Measurements from ENCODE around the gene TTLL6. TPM values are rescaled to one million over a fixed set of nuclear protein-coding genes. Genes with fewer than 3 reads are reported as not detected.
A peak's percentile ranks its signal among the peaks of the same experiment; 100 is the strongest.

The TTLL6 gene
- total RNA-seq, 1 experiment from 2014 or later: 0.21 TPM

DNA sequence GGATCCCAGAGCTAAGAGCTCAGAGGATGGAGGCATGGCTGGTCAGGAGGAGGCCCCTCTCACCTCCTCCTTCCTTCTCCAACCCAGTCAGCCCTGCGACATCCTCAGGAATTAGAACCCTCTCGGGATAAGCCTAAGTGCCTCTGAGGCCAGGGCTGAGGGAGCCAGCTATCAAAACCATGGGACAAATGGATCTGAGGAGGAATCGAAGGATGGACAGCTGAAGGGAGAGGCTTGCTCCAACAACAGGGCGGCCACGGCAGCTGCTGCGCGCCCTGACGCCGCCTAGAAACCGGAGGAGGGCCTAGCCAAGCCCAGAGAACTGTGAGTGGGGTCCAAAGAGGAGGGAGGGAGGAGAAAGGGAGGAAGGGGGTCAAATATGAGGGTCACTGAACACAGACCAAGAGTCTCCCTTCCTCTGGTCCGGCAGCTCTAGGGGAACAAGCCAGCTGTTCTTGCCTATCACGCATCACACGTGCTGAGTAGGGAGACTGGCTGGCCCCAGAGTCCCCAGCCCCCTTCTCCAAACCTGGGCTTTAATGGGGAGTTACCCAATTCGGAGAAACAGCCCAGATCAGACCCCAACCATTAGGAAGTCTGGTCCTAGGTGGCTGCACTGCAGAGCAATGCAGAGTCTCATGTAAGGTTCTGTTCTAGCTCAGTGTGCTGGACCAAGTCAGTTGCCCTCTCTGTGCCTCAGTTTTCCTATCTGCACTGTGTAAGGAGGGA is 82.5 kb downstream of the TTLL6 start:
- no peaks in the 10 kb centered on the region for H3K36me3 Mint-ChIP-seq (ENCODE audit: insufficient read depth, unreplicated experiment)
- peaks cover 9% of the 10 kb centered on the region for H3K4me1 Mint-ChIP-seq (ENCODE audit: low read depth, unreplicated experiment)
- no peak overlapping the region for H3K27ac Mint-ChIP-seq (ENCODE audit: unreplicated experiment)
- no peaks in the 10 kb centered on the region for H3K9me3 Mint-ChIP-seq (ENCODE audit: low read depth, unreplicated experiment)
- CTCF ChIA-PET: interaction anchor here (0.5 to 1.6 kb wide), 5 partner anchors 10 to 304 kb away, joined by 3 to 11 read pairs (median 4); partner anchors contain the start of gene PRAC2
- no peak overlapping the region for H3K4me3 Mint-ChIP-seq (ENCODE audit: low read depth, unreplicated experiment)
- H3K27me3 Mint-ChIP-seq (ENCODE audit: unreplicated experiment): peaks cover 92% of the 10 kb centered on the region
- intact Hi-C loops (cut with micrococcal nuclease; ENCODE audit: unreplicated experiment): no loop called here
- no peak for DNase-seq
- TF ChIP-seq, protein P1, sequence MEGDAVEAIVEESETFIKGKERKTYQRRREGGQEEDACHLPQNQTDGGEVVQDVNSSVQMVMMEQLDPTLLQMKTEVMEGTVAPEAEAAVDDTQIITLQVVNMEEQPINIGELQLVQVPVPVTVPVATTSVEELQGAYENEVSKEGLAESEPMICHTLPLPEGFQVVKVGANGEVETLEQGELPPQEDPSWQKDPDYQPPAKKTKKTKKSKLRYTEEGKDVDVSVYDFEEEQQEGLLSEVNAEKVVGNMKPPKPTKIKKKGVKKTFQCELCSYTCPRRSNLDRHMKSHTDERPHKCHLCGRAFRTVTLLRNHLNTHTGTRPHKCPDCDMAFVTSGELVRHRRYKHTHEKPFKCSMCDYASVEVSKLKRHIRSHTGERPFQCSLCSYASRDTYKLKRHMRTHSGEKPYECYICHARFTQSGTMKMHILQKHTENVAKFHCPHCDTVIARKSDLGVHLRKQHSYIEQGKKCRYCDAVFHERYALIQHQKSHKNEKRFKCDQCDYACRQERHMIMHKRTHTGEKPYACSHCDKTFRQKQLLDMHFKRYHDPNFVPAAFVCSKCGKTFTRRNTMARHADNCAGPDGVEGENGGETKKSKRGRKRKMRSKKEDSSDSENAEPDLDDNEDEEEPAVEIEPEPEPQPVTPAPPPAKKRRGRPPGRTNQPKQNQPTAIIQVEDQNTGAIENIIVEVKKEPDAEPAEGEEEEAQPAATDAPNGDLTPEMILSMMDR (IDR thresholded peaks at IDR 0.05; ENCODE audit: unreplicated experiment): no peak
- BruUV-seq (replicated peaks): no TSS peak

DNA sequence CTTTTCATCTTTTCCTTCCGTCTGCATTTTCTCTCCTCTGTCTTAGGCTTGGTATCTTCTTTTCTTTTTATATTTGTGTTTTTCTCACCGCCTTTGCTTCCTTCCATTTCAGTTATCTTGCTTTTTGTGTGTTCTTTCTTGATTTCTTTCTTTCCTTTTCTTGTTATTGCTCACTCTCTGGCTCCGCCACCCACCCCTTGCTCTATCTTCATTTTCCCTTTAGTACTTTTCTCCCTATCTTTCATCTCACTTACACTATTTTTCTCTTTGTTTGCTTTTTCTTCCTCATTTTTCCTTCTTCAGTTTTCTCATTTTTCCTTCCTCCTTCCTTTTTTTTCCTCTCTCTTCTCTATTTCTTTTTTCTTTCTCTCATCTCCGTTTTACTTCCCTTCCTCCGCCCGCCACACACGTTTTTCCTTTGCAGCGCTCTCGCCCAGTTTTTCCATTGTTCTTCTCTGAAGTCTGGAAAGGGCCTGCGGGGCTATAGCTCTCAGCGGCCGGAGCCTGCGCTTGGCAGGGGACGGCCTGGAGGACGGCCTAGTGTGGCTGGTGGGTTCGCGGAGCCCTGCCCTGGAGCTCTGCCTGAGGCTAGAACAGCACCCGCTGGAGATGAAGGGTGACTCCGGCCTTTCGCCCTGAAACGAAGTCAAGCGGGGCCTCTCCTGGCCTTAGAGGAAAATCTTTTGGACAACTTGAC is 83.2 kb downstream of the TTLL6 start:
- Mint-ChIP-seq H3K9me3 (ENCODE audit: low read depth, unreplicated experiment) (no peaks in the 10 kb centered on the region), H3K27ac (ENCODE audit: unreplicated experiment) (no peak overlapping the region), H3K27me3 (ENCODE audit: unreplicated experiment) (peaks cover 92% of the 10 kb centered on the region), H3K36me3 (ENCODE audit: insufficient read depth, unreplicated experiment) (peaks cover 3% of the 10 kb centered on the region), H3K4me1 (ENCODE audit: low read depth, unreplicated experiment) (peaks cover 15% of the 10 kb centered on the region), H3K4me3 (ENCODE audit: low read depth, unreplicated experiment) (peak overlapping the region; percentile 9)
- TF ChIP-seq, protein P1 (IDR thresholded peaks at IDR 0.05; ENCODE audit: unreplicated experiment): no peak
- no peak for DNase-seq
- CTCF ChIA-PET: interaction anchor here (0.5 to 1.6 kb wide), 4 partner anchors 10 to 305 kb away, joined by 3 to 11 read pairs (median 5); partner anchors contain the start of gene PRAC2
- intact Hi-C loops (cut with micrococcal nuclease; ENCODE audit: unreplicated experiment): no loop called here
- BruUV-seq (replicated peaks): no TSS peak

DNA sequence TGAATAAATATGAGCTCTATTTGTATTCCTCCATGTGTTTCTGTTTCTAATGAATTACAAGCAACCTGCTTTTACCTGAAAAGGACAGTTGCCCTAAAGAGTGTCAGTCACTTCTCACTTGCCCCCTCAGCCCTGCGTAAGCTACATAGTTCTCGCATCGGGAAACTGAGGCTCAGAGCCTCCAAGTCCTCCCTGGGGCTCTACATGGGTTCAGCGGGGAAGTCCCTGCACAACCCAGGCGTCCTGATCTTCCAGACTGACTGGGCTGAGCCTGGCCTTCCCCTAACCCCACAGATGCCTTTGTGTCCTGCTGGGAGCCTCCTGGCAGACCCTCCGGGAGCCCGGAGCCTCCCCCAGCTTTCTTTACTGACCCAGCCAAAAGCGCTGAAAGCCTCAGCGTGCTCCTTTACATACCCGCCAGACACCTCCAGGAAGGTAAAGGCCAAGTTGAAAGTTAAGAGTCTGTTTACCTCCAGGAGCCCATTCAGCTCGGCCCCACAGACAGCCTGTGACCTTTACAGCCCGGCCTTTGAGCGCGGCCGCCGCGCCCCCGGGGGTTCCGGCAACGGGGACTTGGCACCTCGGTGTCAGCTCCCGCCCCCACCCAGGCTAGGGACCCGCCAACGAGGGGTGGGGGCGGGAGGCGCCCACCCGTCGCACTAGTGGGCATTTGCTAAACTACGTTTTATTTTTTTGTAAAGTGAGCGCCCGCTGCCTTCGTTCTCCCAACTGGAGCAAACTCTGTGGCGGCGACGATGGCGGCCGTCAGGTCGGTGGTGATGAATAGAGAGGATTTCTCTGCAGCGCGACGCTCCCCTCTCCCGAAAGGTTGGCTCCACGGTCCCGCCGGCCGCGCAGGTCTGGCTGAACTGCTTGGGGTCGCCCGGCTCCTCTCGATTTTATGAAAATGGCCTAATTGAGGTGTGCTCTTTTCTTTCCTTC is 84.1 kb downstream of the TTLL6 start:
- intact Hi-C loops (cut with micrococcal nuclease; ENCODE audit: unreplicated experiment): no loop called here
- CTCF ChIA-PET: interaction anchor here (0.5 to 0.8 kb wide), 2 partner anchors 54 to 306 kb away, joined by 3 to 4 read pairs; no protein-coding TSS in a partner anchor
- TF ChIP-seq, protein P1 (IDR thresholded peaks at IDR 0.05; ENCODE audit: unreplicated experiment): no peak
- Mint-ChIP-seq H3K27ac (ENCODE audit: unreplicated experiment) (no peak overlapping the region), H3K4me1 (ENCODE audit: low read depth, unreplicated experiment) (peaks cover 20% of the 10 kb centered on the region), H3K36me3 (ENCODE audit: insufficient read depth, unreplicated experiment) (peaks cover 9% of the 10 kb centered on the region), H3K4me3 (ENCODE audit: low read depth, unreplicated experiment) (peak overlapping the region; percentile 9), H3K9me3 (ENCODE audit: low read depth, unreplicated experiment) (no peaks in the 10 kb centered on the region), H3K27me3 (ENCODE audit: unreplicated experiment) (peaks cover 92% of the 10 kb centered on the region)
- DNase-seq: no peak
- no TSS peak for BruUV-seq (replicated peaks)

DNA sequence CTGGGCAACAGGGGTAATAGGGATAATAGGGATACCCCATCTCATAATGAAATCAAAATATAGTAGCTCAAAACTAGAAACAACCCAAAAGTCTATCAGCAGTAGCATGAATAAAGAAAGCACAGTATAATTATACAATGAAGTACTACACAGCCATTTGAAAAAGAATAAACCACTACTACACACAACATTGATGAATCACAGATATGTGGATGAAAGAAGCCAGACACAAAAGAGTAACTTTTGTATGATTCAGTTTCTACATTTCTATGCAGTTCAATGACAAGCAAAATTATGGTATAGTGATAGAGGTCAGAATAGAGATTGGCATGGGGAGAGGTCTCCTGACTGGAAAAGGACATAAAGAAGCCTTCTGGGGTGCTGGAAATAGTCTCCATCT is 85.7 kb downstream of the TTLL6 start:
- H3K27me3 Mint-ChIP-seq (ENCODE audit: unreplicated experiment): peaks cover 90% of the 10 kb centered on the region
- TF ChIP-seq, protein P1 (IDR thresholded peaks at IDR 0.05; ENCODE audit: unreplicated experiment): no peak
- H3K27ac Mint-ChIP-seq (ENCODE audit: unreplicated experiment): no peak overlapping the region
- CTCF ChIA-PET: interaction anchor here (0.5 kb wide), 1 partner anchor 1575 kb away, joined by 7 read pairs; no protein-coding TSS in a partner anchor
- intact Hi-C loops (cut with micrococcal nuclease; ENCODE audit: unreplicated experiment): no loop called here
- no peak for DNase-seq
- no peak overlapping the region for H3K4me3 Mint-ChIP-seq (ENCODE audit: low read depth, unreplicated experiment)
- H3K36me3 Mint-ChIP-seq (ENCODE audit: insufficient read depth, unreplicated experiment): peaks cover 10% of the 10 kb centered on the region
- no peaks in the 10 kb centered on the region for H3K9me3 Mint-ChIP-seq (ENCODE audit: low read depth, unreplicated experiment)
- peaks cover 20% of the 10 kb centered on the region for H3K4me1 Mint-ChIP-seq (ENCODE audit: low read depth, unreplicated experiment)
- no TSS peak for BruUV-seq (replicated peaks)
